Karpas-422 (cell line): ENCODE measurements around the gene ARSA. TPM values are rescaled to one million over a fixed set of nuclear protein-coding genes. Genes with fewer than 3 reads are reported as not detected.

ENCODE experiments used
- DNase-seq: peaks from one replicate; pipeline ENCODE4 v3.0.0-alpha.2; 2015
- H2AFZ ChIP-seq: fragments of 200-600 bp; sonication (generic); 2 replicates; pipeline ENCODE4 v1.6.1; 2014; ENCODE audit warnings: antibody characterized with exemption, low read length, mixed read lengths
- H3K27ac ChIP-seq: fragments of 200-600 bp; sonication (generic); 2 replicates; pipeline ENCODE4 v1.5.1; 2014; ENCODE audit warnings: mild to moderate bottlenecking, low read length, moderate library complexity
- H3K27me3 ChIP-seq: fragments of 200-600 bp; sonication (generic); 2 replicates; pipeline ENCODE4 v1.6.1; 2014; ENCODE audit warnings: low read length, mixed read lengths
- H3K36me3 ChIP-seq: fragments of 200-600 bp; sonication (generic); 2 replicates; pipeline ENCODE4 v1.6.1; 2014; ENCODE audit warnings: low read length, mixed read lengths; ENCODE audit not compliant: insufficient read depth
- H3K4me1 ChIP-seq: fragments of 200-600 bp; sonication (generic); 2 replicates; pipeline ENCODE4 v1.6.1; 2014; ENCODE audit warnings: mild to moderate bottlenecking, low read length, mixed read lengths
- H3K4me2 ChIP-seq: fragments of 200-600 bp; sonication (generic); 2 replicates; pipeline ENCODE4 v1.6.1; 2014; ENCODE audit warnings: low read length, low read depth, mild to moderate bottlenecking; ENCODE audit not compliant: poor library complexity, severe bottlenecking
- H3K4me3 ChIP-seq: fragments of 200-600 bp; sonication (generic); 2 replicates; pipeline ENCODE4 v1.5.1; 2014; ENCODE audit warnings: mild to moderate bottlenecking, antibody characterized with exemption, low read length, mixed read lengths
- H3K79me2 ChIP-seq: fragments of 200-600 bp; sonication (generic); 2 replicates; pipeline ENCODE4 v1.6.1; 2014; ENCODE audit warnings: mild to moderate bottlenecking, low read length, mixed read lengths
- H3K9ac ChIP-seq: fragments of 200-600 bp; sonication (generic); 2 replicates; pipeline ENCODE4 v1.6.0; 2014; ENCODE audit warnings: low read length
- H3K9me2 ChIP-seq: fragments of 200-600 bp; sonication (generic), shearing (Covaris generic); replicated peaks from 2 replicates; pipeline ENCODE4 v1.6.0; 2014; ENCODE audit warnings: mild to moderate bottlenecking, low read length, moderate library complexity; ENCODE audit not compliant: insufficient read depth
- H3K9me3 ChIP-seq: fragments of 300-700, 200-600 bp; sonication (generic); 2 replicates; pipeline ENCODE4 v1.6.1; 2014; ENCODE audit warnings: low read length, mixed read lengths
- H4K20me1 ChIP-seq: fragments of 200-600 bp; sonication (generic); 2 replicates; pipeline ENCODE4 v1.6.1; 2014; ENCODE audit warnings: mild to moderate bottlenecking, antibody characterized with exemption, low read length, low read depth; ENCODE audit not compliant: insufficient read depth
- total RNA-seq: library from RNA; depleted of rRNA; stranded (reverse); fragments of >200 nt; shearing (Covaris generic); gene quantifications from 2 replicates; pipeline ENCODE4 v1.2.3, GENCODE V29; 2014; ENCODE audit warnings: low replicate concordance

The ARSA gene
- total RNA-seq, 1 experiment from 2014 or later = 24.3 TPM

DNA sequence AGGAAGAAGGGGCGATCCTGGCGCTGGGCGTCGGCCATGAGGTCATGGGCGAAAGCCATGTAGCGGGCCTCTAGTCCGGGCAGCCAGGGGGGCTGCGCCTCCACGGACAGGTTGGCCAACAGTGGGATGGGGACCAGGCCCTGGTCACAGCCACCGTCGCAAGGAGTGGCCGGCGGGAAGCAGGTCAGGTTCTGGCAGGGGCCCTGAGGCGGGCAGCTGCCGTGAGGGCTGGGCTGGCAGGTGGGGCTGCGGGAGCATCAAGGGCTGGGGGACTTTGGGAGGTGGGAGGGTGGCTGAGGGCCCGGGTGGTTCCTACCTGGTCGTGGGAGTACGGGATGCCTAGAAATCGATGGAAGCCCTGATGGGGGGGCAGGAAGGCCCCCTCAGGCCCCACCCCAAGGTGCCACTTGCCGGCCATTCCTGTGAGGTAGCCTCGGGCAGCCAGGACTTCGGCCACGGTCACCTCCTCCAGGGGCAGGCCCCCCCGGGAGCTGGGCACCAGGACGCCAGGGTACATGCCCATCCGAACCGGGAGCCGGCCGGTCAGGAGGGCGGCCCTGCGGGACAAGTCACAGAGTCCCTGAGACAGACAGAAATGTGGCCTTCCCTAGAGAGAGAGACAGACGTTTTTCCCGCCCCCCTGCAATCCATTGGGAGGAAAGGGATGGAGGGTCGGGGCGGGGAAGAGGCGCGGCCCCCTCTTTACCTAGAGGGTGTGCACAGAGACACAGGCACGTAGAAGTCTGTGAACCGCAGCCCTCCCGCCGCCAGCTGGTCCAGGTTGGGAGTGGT lies 906 bp downstream of the ARSA start:
- Histone ChIP-seq H3K4me2 (peak overlapping the region; percentile 87), H3K9me2 (no peaks in the 10 kb centered on the region), H3K27ac (no peak overlapping the region), H3K4me1 (peaks cover 29% of the 10 kb centered on the region), H2AFZ (peak overlapping the region; percentile 89; the same call in 1 of the 2 replicates), H4K20me1 (no peaks in the 10 kb centered on the region), H3K36me3 (no peaks in the 10 kb centered on the region), H3K9ac (peak overlapping the region; percentile 95), H3K27me3 (no peaks in the 10 kb centered on the region), H3K4me3 (peak overlapping the region; percentile 90), H3K79me2 (peaks cover 9% of the 10 kb centered on the region), H3K9me3 (no peaks in the 10 kb centered on the region)
- peak; percentile 70 for DNase-seq

DNA sequence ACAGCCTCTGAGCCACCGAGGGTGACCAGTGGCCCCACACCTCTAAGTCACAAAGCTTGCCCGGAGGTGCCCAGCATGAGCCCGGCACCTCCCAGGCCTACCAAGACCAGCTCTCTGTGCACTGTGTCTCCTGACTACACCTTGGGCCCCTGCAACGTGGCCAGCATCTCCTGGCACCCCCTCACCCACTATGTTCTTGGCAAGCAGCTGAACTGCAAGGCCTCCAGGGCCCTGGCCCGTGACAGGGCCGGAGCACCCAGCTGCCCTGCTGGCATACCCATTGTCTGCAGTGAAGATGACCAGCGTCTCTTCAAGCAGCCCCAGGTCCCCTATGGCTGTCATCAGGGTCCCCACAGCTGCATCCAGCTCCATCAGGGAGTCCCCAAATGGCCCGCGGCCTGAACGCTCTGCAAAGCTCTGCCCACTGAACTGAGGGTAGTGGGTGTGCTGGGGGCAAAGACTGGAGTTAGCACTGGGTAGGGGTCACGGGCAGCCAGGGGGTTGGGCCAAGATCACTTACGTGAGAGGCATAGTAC lies 1.6 kb downstream of the ARSA start:
- Histone ChIP-seq H3K27ac (no peak overlapping the region), H3K4me3 (peak overlapping the region; percentile 90; the same call in 1 of the 2 replicates), H3K9me2 (no peaks in the 10 kb centered on the region), H3K27me3 (no peaks in the 10 kb centered on the region), H3K9ac (peak overlapping the region; percentile 95; the same call in 1 of the 2 replicates), H2AFZ (no peak overlapping the region), H3K9me3 (no peaks in the 10 kb centered on the region), H3K36me3 (no peaks in the 10 kb centered on the region), H4K20me1 (no peaks in the 10 kb centered on the region), H3K4me1 (peaks cover 36% of the 10 kb centered on the region), H3K79me2 (peaks cover 9% of the 10 kb centered on the region), H3K4me2 (peak overlapping the region; percentile 87)
- DNase-seq = no peak

DNA sequence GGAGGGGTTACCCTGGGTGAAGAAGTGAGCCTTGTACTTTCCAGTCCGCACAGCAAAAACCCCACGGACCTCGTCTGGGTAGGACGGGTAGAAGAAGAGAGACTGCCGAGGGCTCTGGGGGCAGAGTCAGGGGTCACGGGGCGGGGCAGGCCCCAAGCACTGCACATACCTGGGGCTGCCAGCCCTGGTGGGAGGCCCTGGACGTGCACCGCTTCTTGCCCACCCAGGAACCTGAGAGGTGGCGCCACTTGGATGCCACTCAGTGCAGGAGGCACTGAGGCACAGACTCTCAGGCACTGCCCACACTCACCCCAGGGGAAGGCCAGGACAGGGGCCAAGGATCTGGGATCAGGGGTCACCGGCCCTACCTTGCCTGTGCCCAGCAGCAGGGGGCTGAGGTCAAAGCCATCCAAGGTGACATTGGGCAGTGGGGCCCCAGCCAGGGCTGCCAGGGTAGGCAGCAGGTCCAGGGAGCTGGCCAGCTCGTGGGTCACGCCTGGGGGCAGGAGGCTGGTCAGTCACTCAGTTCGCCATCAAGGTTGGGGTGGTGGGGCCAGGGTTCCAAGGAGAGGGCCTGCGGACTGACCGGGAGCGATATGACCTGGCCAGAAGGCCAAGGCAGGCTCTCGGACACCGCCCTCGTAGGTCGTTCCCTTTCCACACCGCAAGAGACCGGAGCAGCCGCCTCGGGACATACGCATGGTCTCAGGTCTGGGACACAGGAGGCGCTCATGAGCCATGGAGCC lies 2.2 kb downstream of the ARSA start:
- Histone ChIP-seq H3K36me3 (no peaks in the 10 kb centered on the region), H3K9me2 (no peaks in the 10 kb centered on the region), H3K27me3 (no peaks in the 10 kb centered on the region)

DNA sequence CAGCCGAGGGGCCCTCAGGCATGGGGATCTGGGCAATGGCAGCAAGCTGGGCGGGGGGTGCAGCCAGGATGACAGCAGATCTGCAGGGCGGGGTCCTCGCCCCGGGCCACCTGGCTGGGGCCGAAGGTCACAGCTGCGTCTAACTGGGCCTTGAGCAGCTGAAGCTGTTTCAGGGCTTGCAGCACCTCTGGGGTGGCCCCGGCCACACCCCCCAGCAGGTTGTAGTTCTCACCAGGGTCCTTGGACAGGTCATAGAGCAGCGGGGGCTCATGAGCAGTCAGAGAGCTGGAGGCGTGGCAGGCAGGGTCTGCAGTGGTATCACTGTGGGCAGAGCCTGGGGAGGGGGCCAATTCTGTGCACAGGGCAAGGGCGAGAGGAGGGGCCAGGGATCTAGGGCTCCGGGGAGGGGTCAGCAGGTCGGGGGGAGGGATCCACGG lies 2.8 kb downstream of the ARSA start:
- no peaks in the 10 kb centered on the region for H3K36me3 ChIP-seq
- H3K79me2 ChIP-seq = peaks cover 9% of the 10 kb centered on the region
- H3K4me3 ChIP-seq = no peak overlapping the region
- no peaks in the 10 kb centered on the region for H3K27me3 ChIP-seq
- DNase-seq = no peak
- H3K9ac ChIP-seq = no peak overlapping the region
- H2AFZ ChIP-seq = no peak overlapping the region
- peaks cover 46% of the 10 kb centered on the region for H3K4me1 ChIP-seq
- no peaks in the 10 kb centered on the region for H3K9me2 ChIP-seq
- no peak overlapping the region for H3K27ac ChIP-seq
- H4K20me1 ChIP-seq = no peaks in the 10 kb centered on the region
- no peak overlapping the region for H3K4me2 ChIP-seq
- no peaks in the 10 kb centered on the region for H3K9me3 ChIP-seq

More for the DNA sequence above, 2.2 kb downstream of the ARSA start:
- H2AFZ ChIP-seq = no peak overlapping the region
- no peak overlapping the region for H3K4me3 ChIP-seq
- no peak overlapping the region for H3K9ac ChIP-seq
- peaks cover 9% of the 10 kb centered on the region for H3K79me2 ChIP-seq
- no peaks in the 10 kb centered on the region for H4K20me1 ChIP-seq
- H3K4me2 ChIP-seq = no peak overlapping the region
- peaks cover 42% of the 10 kb centered on the region for H3K4me1 ChIP-seq
- H3K9me3 ChIP-seq = no peaks in the 10 kb centered on the region
- no peak overlapping the region for H3K27ac ChIP-seq
- no peak for DNase-seq

DNA sequence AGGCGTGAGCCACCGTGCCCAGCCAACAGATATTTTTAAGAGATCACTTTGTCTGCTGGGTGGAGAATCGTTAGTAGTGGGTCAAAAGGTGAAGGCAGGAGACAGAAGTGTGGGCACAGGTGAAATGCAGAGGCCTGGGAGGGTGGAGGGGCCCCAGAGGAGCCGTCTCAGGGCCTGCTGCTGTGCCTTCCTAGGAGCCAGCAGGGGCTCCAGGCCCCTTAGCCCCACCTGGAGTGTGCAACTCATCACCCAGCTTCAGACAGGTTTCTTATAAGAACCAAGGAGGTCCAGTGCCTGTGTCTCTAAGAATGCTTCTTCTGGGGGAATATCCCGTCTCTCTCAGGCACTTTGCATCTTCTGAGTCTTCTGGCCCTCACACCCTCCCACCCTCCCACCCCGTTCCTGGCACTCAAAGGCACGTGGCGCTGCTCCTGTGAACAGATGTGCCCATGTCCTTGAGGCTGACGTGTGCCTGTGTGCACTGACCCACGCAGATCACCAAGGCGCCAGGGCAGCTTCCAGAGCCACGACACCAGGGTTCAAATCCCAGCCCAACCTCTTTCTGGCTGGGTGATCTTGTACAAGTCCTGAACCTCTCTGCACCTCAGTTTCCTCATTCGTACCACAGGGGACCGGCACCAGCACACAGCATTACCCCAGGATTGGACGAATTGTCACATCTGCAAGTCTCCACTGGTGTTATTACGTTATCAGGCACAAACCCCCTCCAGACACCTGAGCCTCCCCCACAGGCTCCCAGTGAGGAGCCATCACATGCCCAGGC lies 3.4 kb downstream of the ARSA start:
- Histone ChIP-seq H3K79me2 (peaks cover 9% of the 10 kb centered on the region), H3K27ac (no peak overlapping the region), H3K4me2 (no peak overlapping the region), H3K36me3 (no peaks in the 10 kb centered on the region), H3K4me3 (no peak overlapping the region), H3K9me3 (no peaks in the 10 kb centered on the region), H3K4me1 (peaks cover 52% of the 10 kb centered on the region), H2AFZ (no peak overlapping the region), H4K20me1 (no peaks in the 10 kb centered on the region), H3K9me2 (no peaks in the 10 kb centered on the region), H3K27me3 (no peaks in the 10 kb centered on the region), H3K9ac (no peak overlapping the region)
- no peak for DNase-seq

DNA sequence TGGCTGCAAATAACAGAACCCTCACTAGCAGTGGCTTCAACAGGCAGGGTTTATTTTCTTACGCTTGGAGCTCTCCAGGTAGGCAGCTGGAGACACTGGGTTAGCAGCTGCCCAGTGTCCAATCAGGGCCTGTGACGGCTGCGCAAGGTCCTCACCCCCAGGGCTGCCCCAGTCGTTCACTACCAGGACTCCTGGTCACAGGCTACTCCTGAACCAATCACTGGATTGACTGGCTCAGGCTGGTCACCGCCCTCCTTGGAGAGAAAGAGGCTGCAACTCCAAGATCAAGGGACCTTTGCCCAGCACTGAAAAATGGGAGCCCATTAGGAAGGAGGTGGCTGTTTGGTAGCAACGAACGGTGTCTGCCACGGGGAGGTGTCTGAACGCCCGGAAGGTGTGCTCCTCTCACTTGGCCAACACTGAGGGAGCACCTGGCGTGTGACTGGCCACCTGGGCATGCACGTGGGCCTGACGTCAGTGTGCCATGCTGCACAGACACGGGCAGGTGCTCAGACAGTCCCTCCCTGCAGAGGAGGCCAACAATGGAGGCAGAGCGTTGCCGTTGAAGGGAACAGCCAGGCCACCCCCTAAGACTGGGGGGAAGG lies 5.1 kb downstream of the ARSA start:
- H3K27me3 ChIP-seq = no peaks in the 10 kb centered on the region
- H3K4me2 ChIP-seq = peak overlapping the region; percentile 89
- peak overlapping the region; percentile 97; the same call in 1 of the 2 replicates for H2AFZ ChIP-seq
- H3K4me3 ChIP-seq = peak overlapping the region; percentile 65; the same call in 1 of the 2 replicates
- H3K36me3 ChIP-seq = no peaks in the 10 kb centered on the region
- H4K20me1 ChIP-seq = no peaks in the 10 kb centered on the region
- DNase-seq = no peak
- no peaks in the 10 kb centered on the region for H3K9me2 ChIP-seq
- no peaks in the 10 kb centered on the region for H3K9me3 ChIP-seq
- H3K79me2 ChIP-seq = peaks cover 8% of the 10 kb centered on the region
- 0 out of 2 replicates have a peak overlapping the region, but pooled peaks have one; percentile 89 for H3K27ac ChIP-seq
- H3K4me1 ChIP-seq = peaks cover 46% of the 10 kb centered on the region
- peak overlapping the region; percentile 73 for H3K9ac ChIP-seq

DNA sequence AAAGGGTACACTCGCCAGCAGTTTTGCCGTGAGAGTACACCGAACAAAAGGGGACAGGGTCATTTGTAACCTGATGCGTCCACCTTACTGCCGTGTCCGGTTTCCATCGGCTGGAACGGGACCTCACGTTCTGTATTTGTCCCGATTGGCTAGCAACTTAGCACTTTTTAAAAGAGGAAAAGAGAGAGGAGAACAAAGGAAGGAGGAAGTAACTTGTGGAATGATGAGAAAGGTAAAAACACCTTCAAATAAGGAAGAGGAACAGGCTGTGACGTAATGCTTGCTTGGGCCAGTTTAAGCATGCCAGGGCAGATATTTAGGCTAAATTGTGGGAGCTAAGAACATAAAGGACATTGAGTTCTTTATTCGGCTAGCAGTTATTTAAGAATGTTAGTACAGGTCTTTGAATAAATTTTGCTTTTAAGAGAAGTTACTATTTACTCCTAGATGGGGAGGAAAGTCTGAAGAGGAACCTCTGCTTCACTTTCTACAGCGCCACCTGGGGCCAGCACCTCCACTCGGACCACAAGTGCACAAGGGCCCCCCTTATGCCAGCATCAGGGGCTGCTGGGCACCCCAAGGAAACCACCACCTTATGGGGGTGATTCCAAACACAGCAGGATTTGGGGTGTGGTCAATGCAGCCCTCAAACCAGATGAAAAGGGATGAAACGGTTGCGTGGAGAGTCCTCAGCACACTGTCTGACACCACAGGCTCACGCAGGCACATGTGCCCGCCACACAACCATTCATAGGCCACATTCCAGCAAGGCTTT lies 5.8 kb downstream of the ARSA start:
- H3K36me3 ChIP-seq = no peaks in the 10 kb centered on the region
- H3K4me2 ChIP-seq = peak overlapping the region; percentile 89
- peak overlapping the region; percentile 65 for H3K4me3 ChIP-seq
- H4K20me1 ChIP-seq = no peaks in the 10 kb centered on the region
- peak overlapping the region; percentile 73 for H3K9ac ChIP-seq
- no peaks in the 10 kb centered on the region for H3K27me3 ChIP-seq
- DNase-seq = peak; percentile 74
- H3K79me2 ChIP-seq = peaks cover 1% of the 10 kb centered on the region
- peak overlapping the region; percentile 89 for H3K27ac ChIP-seq
- H3K4me1 ChIP-seq = peaks cover 43% of the 10 kb centered on the region
- H3K9me2 ChIP-seq = no peaks in the 10 kb centered on the region
- no peaks in the 10 kb centered on the region for H3K9me3 ChIP-seq
- H2AFZ ChIP-seq = peak overlapping the region; percentile 97
